HG03342 (cell line): ENCODE measurements around the gene ABCA7.
"Not testable (repeated sequence)": the region's sequence is repeated elsewhere in the genome, so short reads cannot be mapped to it uniquely, and the experiment has no call there.

Experiments
- ATAC-seq: cut with Tn5 transposase; IDR thresholded peaks from one replicate; pipeline ENCODE4 v1.9.1; 2021; ENCODE audit warnings: mild to moderate bottlenecking, moderate library complexity; ENCODE audit not compliant: unreplicated experiment

ABCA7 gene

GRCh38 chr19:1017115-1017905, 22.6 kb upstream of the ABCA7 start:
- no peak for ATAC-seq

DNA sequence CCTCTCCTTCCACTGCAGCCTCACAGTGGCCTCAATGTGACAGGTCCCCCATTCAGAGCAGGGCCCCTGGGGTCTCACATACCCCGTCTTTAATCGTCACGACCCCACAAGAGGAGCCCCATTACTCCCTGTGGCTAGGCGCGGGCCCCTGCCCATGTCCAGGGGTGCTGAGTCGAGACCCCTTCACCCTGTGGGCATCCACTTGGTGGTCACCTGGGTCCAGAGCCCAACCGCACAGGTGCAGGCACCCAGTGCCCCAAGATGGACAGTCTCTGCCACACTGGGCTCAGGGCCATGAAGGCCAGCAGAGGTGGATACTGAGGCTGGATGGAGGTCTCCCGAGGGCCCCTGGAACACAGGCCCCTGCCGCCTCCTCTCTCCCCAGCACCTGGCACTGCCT, 22.0 kb upstream of the ABCA7 start:
- ATAC-seq = no peak

DNA sequence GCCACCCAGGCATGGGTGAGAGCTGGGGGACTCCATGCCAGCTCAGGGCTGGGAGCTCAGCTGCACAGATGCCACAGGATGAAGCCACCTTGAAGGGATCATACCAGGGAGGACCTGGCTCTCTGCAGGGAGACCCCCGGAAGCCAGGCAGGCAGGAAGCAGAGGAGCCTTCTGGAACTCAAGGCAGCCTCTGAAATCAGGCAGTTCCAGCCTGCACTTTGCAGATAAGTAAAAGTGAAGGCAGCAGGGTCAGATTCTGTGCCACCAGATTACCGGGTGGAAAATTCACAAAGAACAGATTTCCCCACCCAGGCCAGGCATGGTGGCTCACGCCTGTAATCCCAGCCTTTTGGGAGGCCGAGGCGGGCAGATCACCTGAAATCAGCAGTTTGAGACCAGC, 21.5 kb upstream of the ABCA7 start:
- no peak for ATAC-seq

- no peak for ATAC-seq
Measured at GRCh38 chr19:1018932-1019615, 20.8 kb upstream of the ABCA7 start.

GRCh38 chr19:1019616-1019961, 20.3 kb upstream of the ABCA7 start:
- ATAC-seq = no peak

DNA sequence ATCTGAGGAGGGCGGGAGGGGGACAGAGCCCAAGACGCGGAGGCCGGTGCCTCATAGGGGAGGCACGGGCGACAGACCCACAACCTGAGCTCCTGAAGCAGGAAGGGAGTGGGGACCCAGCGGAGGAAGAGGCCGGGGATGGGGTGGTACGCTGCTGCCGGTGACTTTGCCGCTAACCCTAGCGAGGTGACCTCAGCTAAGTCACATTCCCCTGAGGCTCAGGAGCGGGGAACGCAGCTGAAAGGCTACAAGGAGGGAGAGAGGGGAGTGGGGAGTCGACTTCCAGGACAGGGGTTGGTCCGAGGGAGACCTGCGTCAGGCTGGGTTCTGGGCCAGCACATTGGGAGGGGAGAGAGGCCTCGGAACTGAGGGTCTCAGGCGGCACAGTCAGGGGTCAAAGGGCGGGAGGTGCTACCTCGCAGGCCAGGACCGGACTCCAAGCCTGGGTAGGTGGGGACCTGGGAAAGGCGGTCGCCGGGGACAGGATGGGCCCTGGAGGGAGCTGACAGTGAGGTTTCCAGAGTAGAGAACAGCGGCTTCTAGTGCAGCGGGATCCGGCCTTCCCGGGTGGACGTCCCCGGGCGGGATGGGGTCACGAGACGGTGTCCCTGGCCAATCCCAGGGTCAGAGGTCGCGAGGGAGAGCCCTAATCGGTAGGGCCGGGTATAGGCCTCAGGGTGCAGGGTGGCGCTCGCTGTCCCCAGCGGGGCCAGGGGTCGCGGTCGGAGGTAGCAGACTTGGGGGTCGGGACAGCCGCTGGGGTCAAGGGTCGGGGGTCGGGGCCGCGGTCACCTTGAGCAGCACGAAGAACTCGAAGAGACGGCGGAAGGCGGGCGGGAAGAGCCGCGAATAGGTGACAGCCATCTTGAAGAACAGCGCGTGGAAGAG, 19.7 kb upstream of the ABCA7 start:
- no peak for ATAC-seq

GRCh38 chr19:1020868-1021425, 19.0 kb upstream of the ABCA7 start, which contains the start of gene TMEM259:
Gene TMEM259 (minus strand): TSS chr19:1021123. CDS start chr19:1020996, 127 bp downstream.
- peak; percentile 69 for ATAC-seq

GRCh38 chr19:1023883-1024188, 16.1 kb upstream of the ABCA7 start:
- ATAC-seq = not testable (repeated sequence)

DNA sequence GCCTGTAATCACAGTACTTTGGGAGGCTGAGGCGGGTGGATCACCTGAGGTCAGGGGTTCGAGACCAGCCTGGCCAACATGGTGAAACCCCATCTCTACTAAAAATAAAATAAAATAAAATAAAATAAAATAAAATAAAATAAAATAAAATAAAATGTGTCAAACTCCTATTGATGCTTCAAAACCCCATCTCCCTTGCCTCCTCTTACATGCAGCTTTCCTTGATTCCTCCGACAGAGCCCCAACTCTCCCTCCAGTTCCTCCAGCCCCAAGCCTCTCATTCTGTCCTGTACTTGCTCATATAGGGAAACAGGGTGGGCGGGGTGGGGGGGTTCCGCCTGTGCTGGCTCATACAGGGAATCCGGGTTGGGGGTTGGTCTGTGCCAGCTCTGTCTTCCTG, 14.8 kb upstream of the ABCA7 start:
- not testable (repeated sequence) for ATAC-seq

DNA sequence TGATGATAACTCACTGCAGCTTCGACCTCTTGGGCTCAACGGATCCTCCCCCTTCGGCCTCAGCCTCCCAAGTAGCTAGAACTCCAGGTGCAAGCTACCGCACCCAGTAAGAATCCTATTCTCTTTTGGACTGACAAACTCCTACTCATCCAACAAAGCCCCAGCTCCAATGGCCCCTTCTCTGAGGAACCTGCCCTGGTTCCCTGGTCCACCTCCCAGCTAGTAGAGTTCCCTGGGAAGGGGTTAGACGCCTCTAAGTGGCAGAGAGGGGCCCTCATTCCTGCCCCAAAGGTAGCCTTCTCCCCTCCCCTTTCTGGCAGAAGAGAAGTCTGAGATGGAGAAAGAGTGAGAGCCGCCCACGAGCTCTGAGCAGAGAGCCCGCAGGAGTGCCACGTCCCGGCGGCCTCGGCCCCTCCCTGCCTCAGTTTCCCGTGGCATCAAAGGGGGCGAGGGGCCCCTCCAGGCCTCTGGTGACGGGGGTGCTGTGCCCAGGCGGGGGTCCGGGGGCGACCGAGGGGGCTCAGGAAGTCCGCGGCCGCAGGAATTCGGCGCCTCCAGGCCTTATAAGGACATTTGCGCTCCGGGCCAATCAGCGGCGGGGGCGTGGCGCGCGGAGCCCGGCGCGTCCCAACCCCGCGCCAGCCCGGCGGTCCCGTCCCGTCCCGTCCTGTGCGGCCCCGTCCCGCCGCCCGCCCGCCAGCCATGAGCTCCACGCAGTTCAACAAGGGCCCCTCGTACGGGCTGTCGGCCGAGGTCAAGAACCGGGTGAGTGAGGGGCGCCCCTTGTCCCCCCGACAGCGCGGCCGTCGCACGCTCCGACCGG, 13.7 kb upstream of the ABCA7 start, which contains the start of gene CNN2:
TSS of gene CNN2 (plus strand) at position 649 of the 823 bp plus-strand sequence. CDS start at position 703, 54 bp downstream.
- ATAC-seq = peak; percentile 40

- peak; percentile 6 for ATAC-seq
Measured at GRCh38 chr19:1026783-1027649, 12.9 kb upstream of the ABCA7 start.

GRCh38 chr19:1027650-1028061, 12.3 kb upstream of the ABCA7 start:
- no peak for ATAC-seq

- no peak for ATAC-seq
Measured at GRCh38 chr19:1028062-1028926, 11.6 kb upstream of the ABCA7 start.

- no peak for ATAC-seq
Measured at GRCh38 chr19:1032264-1032867, 7.5 kb upstream of the ABCA7 start.

DNA sequence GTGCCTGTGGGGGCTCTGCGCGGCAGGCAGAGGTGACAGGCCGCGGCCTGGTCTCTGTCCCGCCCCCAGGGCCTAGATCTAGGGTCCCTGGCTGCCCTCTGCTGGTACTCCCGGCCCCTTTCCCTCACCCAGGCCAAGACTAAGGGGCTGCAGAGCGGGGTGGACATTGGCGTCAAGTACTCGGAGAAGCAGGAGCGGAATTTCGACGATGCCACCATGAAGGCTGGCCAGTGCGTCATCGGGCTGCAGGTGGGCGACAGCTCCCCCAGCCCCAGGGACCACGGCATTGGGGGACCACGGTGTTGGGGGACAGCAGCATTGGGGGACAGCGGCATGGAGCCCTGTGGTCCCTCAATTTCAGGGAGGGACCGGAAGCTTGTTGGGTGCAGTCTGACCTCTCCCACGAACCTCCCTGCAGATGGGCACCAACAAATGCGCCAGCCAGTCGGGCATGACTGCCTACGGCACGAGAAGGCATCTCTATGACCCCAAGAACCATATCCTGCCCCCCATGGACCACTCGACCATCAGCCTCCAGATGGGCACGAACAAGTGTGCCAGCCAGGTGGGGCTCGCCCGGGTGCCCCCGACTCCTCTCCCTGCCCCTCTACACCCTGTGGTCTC, 3.8 kb upstream of the ABCA7 start:
- no peak for ATAC-seq

GRCh38 chr19:1037621-1038064, 2.3 kb upstream of the ABCA7 start:
- no peak for ATAC-seq

DNA sequence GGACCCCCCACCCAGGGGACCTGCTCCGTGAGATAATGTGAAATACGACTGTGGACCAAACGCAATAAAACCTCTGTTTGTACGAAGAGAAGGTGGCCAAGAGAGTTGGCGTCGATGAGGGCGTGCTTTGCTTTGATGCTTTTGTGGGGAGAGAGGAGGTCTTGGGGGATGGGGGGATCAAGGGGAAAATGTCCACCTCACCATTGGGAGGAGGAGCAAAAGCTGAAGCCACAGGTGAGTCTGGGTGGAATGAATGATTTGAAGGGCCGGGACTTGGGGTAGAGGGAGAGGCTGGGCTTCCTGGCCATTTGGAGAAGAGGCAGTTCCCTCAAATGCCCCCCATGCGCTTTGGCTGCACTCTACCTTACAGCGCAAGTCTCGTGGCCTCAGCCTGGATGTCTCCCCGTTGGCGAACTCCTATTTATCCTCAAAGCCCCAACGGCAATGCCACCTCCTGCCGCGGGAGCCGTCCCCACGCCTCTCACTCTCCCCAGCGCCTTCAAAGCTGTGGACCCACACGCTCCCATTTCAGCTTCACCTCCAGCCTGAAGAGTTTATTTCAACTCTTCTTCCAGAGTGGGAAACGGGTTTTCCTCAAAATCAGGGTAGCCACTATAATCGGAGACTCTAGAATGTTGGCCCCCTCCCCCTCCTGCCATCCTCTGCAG, 795 bp upstream of the ABCA7 start:
- ATAC-seq = no peak
